ENCODE measurements around the gene DUOX1. TPM values are rescaled to one million over a fixed set of nuclear protein-coding genes. Genes with fewer than 3 reads are reported as not detected.

DUOX1 gene
- total RNA-seq, 1 donor from 2014 or later = 0.07 TPM

DNA sequence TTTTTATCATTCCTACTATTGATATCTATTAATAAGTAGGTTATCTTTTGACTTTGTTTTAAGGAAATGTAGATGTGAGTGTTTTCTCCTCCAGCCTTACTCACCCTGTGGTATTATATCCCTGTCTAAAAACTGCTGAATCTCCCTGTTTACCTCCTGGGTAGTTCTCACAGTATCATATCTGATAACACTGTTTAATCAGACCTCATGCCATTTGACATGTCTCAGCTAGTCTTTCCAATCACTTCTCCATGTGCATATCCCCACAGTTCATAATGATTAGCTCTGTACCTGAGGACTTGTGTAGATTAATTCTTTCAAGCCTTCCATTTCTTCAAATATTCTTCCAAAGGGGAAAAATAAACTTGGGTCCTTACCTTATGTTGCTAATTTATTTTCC lies 46.6 kb upstream of the DUOX1 start:
- H3K79me2 ChIP-seq (ENCODE audit: insufficient read depth, low read length) = no peaks in the 10 kb centered on the region
- DNase-seq (ENCODE audit: low read depth) (no peak), FAIRE-seq (no peak)
- H3K27ac ChIP-seq (ENCODE audit: low read depth, low read length) = no peak overlapping the region
- H3K9ac ChIP-seq (ENCODE audit: low read length) = no peak overlapping the region
- Mint-ChIP-seq H3K9me3 (ENCODE audit: unreplicated experiment) (no peaks in the 10 kb centered on the region), H3K36me3 (ENCODE audit: low read depth, unreplicated experiment) (no peaks in the 10 kb centered on the region), H3K4me1 (ENCODE audit: low read depth, unreplicated experiment) (peaks cover 5% of the 10 kb centered on the region), H3K27ac (ENCODE audit: unreplicated experiment) (no peak overlapping the region), H3K4me3 (ENCODE audit: unreplicated experiment) (no peak overlapping the region), H3K27me3 (ENCODE audit: low read depth, unreplicated experiment) (peaks cover 3% of the 10 kb centered on the region)
- H3K4me1 ChIP-seq (ENCODE audit: insufficient read depth, low read length) = no peaks in the 10 kb centered on the region
- peaks cover 3% of the 10 kb centered on the region for H3K9me3 ChIP-seq (ENCODE audit: insufficient read depth, low read depth, low read length)
- no peak overlapping the region for H3K4me3 ChIP-seq (ENCODE audit: insufficient read depth, low read depth, low read length)
- peaks cover 7% of the 10 kb centered on the region for H3K27me3 ChIP-seq (ENCODE audit: insufficient read depth, low read length)
- no peak overlapping the region for H3K4me2 ChIP-seq (ENCODE audit: low read length)
- no peak overlapping the region for H2AFZ ChIP-seq (ENCODE audit: low read depth, low read length)
- TF ChIP-seq, protein P1, sequence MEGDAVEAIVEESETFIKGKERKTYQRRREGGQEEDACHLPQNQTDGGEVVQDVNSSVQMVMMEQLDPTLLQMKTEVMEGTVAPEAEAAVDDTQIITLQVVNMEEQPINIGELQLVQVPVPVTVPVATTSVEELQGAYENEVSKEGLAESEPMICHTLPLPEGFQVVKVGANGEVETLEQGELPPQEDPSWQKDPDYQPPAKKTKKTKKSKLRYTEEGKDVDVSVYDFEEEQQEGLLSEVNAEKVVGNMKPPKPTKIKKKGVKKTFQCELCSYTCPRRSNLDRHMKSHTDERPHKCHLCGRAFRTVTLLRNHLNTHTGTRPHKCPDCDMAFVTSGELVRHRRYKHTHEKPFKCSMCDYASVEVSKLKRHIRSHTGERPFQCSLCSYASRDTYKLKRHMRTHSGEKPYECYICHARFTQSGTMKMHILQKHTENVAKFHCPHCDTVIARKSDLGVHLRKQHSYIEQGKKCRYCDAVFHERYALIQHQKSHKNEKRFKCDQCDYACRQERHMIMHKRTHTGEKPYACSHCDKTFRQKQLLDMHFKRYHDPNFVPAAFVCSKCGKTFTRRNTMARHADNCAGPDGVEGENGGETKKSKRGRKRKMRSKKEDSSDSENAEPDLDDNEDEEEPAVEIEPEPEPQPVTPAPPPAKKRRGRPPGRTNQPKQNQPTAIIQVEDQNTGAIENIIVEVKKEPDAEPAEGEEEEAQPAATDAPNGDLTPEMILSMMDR (IDR thresholded peaks at IDR 0.05; ENCODE audit: insufficient read depth, low read depth, low read length) = no peak
- no peak for TF ChIP-seq EZH2 (IDR thresholded peaks at IDR 0.05; ENCODE audit: insufficient read depth, low read length)
- H3K36me3 ChIP-seq (ENCODE audit: insufficient read depth, low read length) = no peaks in the 10 kb centered on the region
- no peaks in the 10 kb centered on the region for H4K20me1 ChIP-seq (ENCODE audit: insufficient read depth, low read length)

DNA sequence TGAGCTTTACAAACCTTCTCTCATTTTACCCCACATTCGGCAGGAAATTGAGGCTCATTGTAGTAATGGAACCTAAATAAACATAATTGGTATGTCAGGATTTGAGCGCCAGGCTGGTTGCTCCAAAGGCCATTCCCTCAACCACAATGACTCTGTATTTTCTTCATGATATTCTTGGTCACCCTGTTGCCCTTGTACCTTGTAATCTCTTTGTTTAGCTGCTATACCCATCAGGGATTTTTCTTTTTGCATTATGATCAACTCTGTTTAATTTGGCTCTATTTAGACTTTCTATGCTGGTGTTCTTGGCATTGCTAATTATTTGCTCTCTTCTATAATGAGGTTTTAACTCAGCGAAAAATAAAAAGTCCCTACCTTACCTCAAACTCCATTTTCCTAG lies 45.6 kb upstream of the DUOX1 start:
- Mint-ChIP-seq H3K36me3 (ENCODE audit: low read depth, unreplicated experiment) (no peaks in the 10 kb centered on the region), H3K4me3 (ENCODE audit: unreplicated experiment) (no peak overlapping the region), H3K27ac (ENCODE audit: unreplicated experiment) (no peak overlapping the region), H3K9me3 (ENCODE audit: unreplicated experiment) (no peaks in the 10 kb centered on the region), H3K4me1 (ENCODE audit: low read depth, unreplicated experiment) (peaks cover 9% of the 10 kb centered on the region), H3K27me3 (ENCODE audit: low read depth, unreplicated experiment) (peaks cover 7% of the 10 kb centered on the region)
- H3K36me3 ChIP-seq (ENCODE audit: insufficient read depth, low read length) = no peaks in the 10 kb centered on the region
- no peaks in the 10 kb centered on the region for H4K20me1 ChIP-seq (ENCODE audit: insufficient read depth, low read length)
- H3K4me3 ChIP-seq (ENCODE audit: insufficient read depth, low read depth, low read length) = no peak overlapping the region
- no peak overlapping the region for H2AFZ ChIP-seq (ENCODE audit: low read depth, low read length)
- FAIRE-seq (no peak), DNase-seq (ENCODE audit: low read depth) (no peak)
- H3K4me2 ChIP-seq (ENCODE audit: low read length) = no peak overlapping the region
- no peak for TF ChIP-seq EZH2 (IDR thresholded peaks at IDR 0.05; ENCODE audit: insufficient read depth, low read length)
- TF ChIP-seq, protein P1 (IDR thresholded peaks at IDR 0.05; ENCODE audit: insufficient read depth, low read depth, low read length) = no peak
- no peak overlapping the region for H3K9ac ChIP-seq (ENCODE audit: low read length)
- peaks cover 3% of the 10 kb centered on the region for H3K9me3 ChIP-seq (ENCODE audit: insufficient read depth, low read depth, low read length)
- H3K79me2 ChIP-seq (ENCODE audit: insufficient read depth, low read length) = no peaks in the 10 kb centered on the region
- peaks cover 7% of the 10 kb centered on the region for H3K27me3 ChIP-seq (ENCODE audit: insufficient read depth, low read length)
- H3K27ac ChIP-seq (ENCODE audit: low read depth, low read length) = no peak overlapping the region
- H3K4me1 ChIP-seq (ENCODE audit: insufficient read depth, low read length) = no peaks in the 10 kb centered on the region

DNA sequence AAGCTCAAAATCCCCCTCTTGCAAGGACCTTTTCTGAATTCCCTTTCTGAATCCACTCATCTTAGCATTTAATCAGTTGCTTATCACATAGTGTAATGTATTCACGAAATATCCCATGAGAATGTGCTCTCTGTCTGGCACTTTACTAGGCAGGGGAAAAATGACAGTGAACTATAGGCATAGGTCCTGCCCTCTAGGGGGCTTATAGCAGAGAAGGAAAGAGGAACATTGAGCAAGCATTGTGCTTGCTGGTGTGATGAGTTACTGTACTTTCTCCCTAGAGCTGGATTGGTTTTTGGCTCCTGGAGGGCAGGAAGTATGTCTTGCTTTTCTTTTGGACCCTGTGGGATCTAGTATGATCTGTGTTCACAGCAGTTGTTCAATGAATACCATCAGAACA lies 42.3 kb upstream of the DUOX1 start:
- Mint-ChIP-seq H3K4me3 (ENCODE audit: unreplicated experiment) (no peak overlapping the region), H3K36me3 (ENCODE audit: low read depth, unreplicated experiment) (no peaks in the 10 kb centered on the region), H3K9me3 (ENCODE audit: unreplicated experiment) (no peaks in the 10 kb centered on the region), H3K27ac (ENCODE audit: unreplicated experiment) (no peak overlapping the region), H3K27me3 (ENCODE audit: low read depth, unreplicated experiment) (peaks cover 9% of the 10 kb centered on the region), H3K4me1 (ENCODE audit: low read depth, unreplicated experiment) (peaks cover 10% of the 10 kb centered on the region)
- no peaks in the 10 kb centered on the region for H4K20me1 ChIP-seq (ENCODE audit: insufficient read depth, low read length)
- no peak overlapping the region for H3K27ac ChIP-seq (ENCODE audit: low read depth, low read length)
- H3K36me3 ChIP-seq (ENCODE audit: insufficient read depth, low read length) = no peaks in the 10 kb centered on the region
- H3K9ac ChIP-seq (ENCODE audit: low read length) = no peak overlapping the region
- TF ChIP-seq, protein P1 (IDR thresholded peaks at IDR 0.05; ENCODE audit: insufficient read depth, low read depth, low read length) = no peak
- H3K27me3 ChIP-seq (ENCODE audit: insufficient read depth, low read length) = peaks cover 21% of the 10 kb centered on the region
- no peak overlapping the region for H3K4me3 ChIP-seq (ENCODE audit: insufficient read depth, low read depth, low read length)
- H3K4me2 ChIP-seq (ENCODE audit: low read length) = no peak overlapping the region
- no peaks in the 10 kb centered on the region for H3K4me1 ChIP-seq (ENCODE audit: insufficient read depth, low read length)
- FAIRE-seq = no peak
- H3K79me2 ChIP-seq (ENCODE audit: insufficient read depth, low read length) = no peaks in the 10 kb centered on the region
- DNase-seq (ENCODE audit: low read depth) = no peak
- H2AFZ ChIP-seq (ENCODE audit: low read depth, low read length) = no peak overlapping the region
- peaks cover 3% of the 10 kb centered on the region for H3K9me3 ChIP-seq (ENCODE audit: insufficient read depth, low read depth, low read length)

All from astrocyte (in vitro differentiated cells and primary cell).